NCI-H1436 treated with DMSO at 0.1 percent for 48 hours (cell line): Measurements from ENCODE around the gene SIPA1L3.

ENCODE experiments used
- DNase-seq: peaks from one replicate; lab custom pipeline; 2025; lab: John Stamatoyannopoulos, UW

SIPA1L3 gene

GRCh38 chr19:37948362-37948761, 41.4 kb downstream of the SIPA1L3 start:
- no peak for DNase-seq

GRCh38 chr19:37950471-37951175, 43.6 kb downstream of the SIPA1L3 start:
- DNase-seq, result no peak

- DNase-seq, result no peak
Measured at GRCh38 chr19:37951816-37952210, 44.8 kb downstream of the SIPA1L3 start.

- DNase-seq, result no peak
Measured at GRCh38 chr19:37953171-37953917, 46.3 kb downstream of the SIPA1L3 start.

- DNase-seq, result no peak
Measured at GRCh38 chr19:37953918-37954303, 46.9 kb downstream of the SIPA1L3 start.

GRCh38 chr19:37954421-37954874, 47.4 kb downstream of the SIPA1L3 start:
- DNase-seq, result no peak

- no peak for DNase-seq
Measured at GRCh38 chr19:37955986-37956385, 49.0 kb downstream of the SIPA1L3 start.

GRCh38 chr19:37957176-37957575, 50.2 kb downstream of the SIPA1L3 start:
- DNase-seq, result no peak

GRCh38 chr19:37959665-37960114, 52.7 kb downstream of the SIPA1L3 start:
- no peak for DNase-seq

- no peak for DNase-seq
Measured at GRCh38 chr19:37961198-37961597, 54.2 kb downstream of the SIPA1L3 start.

- DNase-seq, result no peak
Measured at GRCh38 chr19:37963190-37963936, 56.4 kb downstream of the SIPA1L3 start.

GRCh38 chr19:37964109-37964508, 57.1 kb downstream of the SIPA1L3 start:
- DNase-seq, result no peak

- no peak for DNase-seq
Measured at GRCh38 chr19:37966211-37966661, 59.2 kb downstream of the SIPA1L3 start.

- DNase-seq, result no peak
Measured at GRCh38 chr19:37966662-37967231, 59.7 kb downstream of the SIPA1L3 start.

GRCh38 chr19:37969695-37970094, 62.7 kb downstream of the SIPA1L3 start:
- DNase-seq, result no peak

- no peak for DNase-seq
Measured at GRCh38 chr19:37970699-37971098, 63.7 kb downstream of the SIPA1L3 start.

GRCh38 chr19:37972803-37973202, 65.8 kb downstream of the SIPA1L3 start:
- DNase-seq, result no peak

GRCh38 chr19:37973666-37974065, 66.7 kb downstream of the SIPA1L3 start:
- no peak for DNase-seq

GRCh38 chr19:37975071-37975470, 68.1 kb downstream of the SIPA1L3 start:
- no peak for DNase-seq

- DNase-seq, result no peak
Measured at GRCh38 chr19:37975596-37976515, 68.8 kb downstream of the SIPA1L3 start.

- DNase-seq, result no peak
Measured at GRCh38 chr19:37977391-37977790, 70.4 kb downstream of the SIPA1L3 start.
